ENCODE results near the gene ANO10. TPM values are rescaled to one million over a fixed set of nuclear protein-coding genes. Genes with fewer than 3 reads are reported as not detected.
"Not testable (repeated sequence)": the region's sequence is repeated elsewhere in the genome, so short reads cannot be mapped to it uniquely, and the experiment has no call there.

Gene ANO10
- total RNA-seq, 1 donor from 2014 or later: 57.3 TPM

DNA sequence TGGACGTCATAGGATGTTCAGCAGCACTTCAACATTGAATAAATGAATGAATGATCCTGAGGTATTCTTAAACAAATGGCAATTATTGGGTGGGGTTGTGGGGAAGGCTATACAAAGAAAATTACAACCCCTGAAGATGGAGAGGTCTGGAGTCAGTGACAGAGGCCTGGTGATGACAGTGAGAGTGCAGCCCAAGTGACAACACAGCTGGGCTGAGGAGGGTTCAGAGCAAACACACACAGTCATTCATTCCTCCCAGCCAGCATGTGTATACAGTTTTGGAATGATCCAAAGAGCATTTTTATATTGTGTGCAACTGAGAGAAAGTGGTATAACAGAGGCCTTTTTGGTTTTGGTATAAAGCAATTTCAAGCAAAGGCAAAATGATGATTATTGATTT lies 148.1 kb downstream of the ANO10 start:
- Histone ChIP-seq H3K36me3 (ENCODE audit: control insufficient read depth, insufficient read depth, low read length) (no peaks in the 10 kb centered on the region), H3K27me3 (ENCODE audit: control insufficient read depth, insufficient read depth, low read length) (no peaks in the 10 kb centered on the region), H3K4me3 (ENCODE audit: low read depth, low read length) (no peak overlapping the region)
- no peak for DNase-seq (ENCODE audit: low read depth)
- TF ChIP-seq, protein P1, sequence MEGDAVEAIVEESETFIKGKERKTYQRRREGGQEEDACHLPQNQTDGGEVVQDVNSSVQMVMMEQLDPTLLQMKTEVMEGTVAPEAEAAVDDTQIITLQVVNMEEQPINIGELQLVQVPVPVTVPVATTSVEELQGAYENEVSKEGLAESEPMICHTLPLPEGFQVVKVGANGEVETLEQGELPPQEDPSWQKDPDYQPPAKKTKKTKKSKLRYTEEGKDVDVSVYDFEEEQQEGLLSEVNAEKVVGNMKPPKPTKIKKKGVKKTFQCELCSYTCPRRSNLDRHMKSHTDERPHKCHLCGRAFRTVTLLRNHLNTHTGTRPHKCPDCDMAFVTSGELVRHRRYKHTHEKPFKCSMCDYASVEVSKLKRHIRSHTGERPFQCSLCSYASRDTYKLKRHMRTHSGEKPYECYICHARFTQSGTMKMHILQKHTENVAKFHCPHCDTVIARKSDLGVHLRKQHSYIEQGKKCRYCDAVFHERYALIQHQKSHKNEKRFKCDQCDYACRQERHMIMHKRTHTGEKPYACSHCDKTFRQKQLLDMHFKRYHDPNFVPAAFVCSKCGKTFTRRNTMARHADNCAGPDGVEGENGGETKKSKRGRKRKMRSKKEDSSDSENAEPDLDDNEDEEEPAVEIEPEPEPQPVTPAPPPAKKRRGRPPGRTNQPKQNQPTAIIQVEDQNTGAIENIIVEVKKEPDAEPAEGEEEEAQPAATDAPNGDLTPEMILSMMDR (IDR thresholded peaks at IDR 0.05; ENCODE audit: insufficient read depth, low read length, poor library complexity, severe bottlenecking): no peak

DNA sequence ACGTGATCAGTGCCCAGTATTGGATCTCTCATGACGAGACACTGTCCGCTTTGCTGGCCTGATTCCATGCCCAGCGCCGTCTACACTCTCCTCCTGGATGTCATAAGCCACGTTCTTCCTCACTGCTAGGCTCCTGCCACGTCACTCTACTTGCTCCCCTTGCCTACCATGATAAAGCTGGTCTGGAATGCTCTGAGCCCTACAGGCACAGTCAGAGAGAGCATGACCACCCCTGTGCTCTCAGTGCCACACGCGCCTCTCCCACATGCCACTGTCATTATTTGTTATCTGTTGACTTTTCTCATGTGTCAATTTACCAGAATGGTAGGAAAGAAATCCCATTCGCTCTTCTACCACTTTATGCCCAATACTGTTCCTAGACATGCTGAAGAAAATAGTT lies 148.6 kb downstream of the ANO10 start:
- H3K36me3 ChIP-seq (ENCODE audit: control insufficient read depth, insufficient read depth, low read length): no peaks in the 10 kb centered on the region
- DNase-seq (ENCODE audit: low read depth): no peak
- TF ChIP-seq, protein P1 (IDR thresholded peaks at IDR 0.05; ENCODE audit: insufficient read depth, low read length, poor library complexity, severe bottlenecking): no peak

DNA sequence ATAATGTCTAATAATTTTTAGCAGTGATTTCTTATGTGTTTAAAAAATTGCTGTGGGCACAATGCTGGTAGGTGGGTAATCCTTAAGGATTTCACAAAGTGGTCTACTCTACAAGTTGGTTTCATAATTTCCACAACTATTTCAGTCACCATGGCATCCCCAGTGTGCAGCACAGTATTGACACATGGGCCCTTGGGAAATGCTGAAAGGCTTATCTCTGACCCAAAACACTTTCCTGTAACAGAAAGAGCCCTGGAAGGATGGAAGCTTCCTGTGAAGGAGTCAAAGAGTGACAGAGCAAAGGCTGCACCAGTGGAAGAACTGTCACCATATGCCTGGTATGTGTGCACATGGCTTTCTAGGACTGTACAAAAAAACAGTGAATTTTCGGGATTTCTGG lies 153.7 kb downstream of the ANO10 start:
- no peaks in the 10 kb centered on the region for H3K36me3 ChIP-seq (ENCODE audit: control insufficient read depth, insufficient read depth, low read length)

More for the DNA sequence above, 148.6 kb downstream of the ANO10 start:
- no peak overlapping the region for H3K4me3 ChIP-seq (ENCODE audit: low read depth, low read length)
- no peaks in the 10 kb centered on the region for H3K27me3 ChIP-seq (ENCODE audit: control insufficient read depth, insufficient read depth, low read length)

DNA sequence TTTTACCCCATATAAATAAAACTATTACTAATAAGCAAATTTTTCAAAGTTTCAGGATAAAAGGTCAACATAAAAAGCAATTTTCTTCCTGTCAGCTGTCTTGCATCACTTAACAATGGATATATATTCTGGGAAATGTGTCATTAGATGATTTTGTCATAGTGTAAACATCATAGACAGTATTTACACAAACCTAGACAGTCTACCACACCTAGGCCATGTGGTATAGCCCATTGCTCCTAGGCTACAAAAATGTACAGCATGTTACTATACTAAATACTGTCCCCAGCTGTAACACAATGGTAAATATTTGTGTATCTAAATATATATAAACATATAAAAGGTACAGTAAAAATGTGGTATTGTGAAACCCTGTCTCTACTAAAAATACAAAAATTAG lies 156.7 kb downstream of the ANO10 start:
- DNase-seq (ENCODE audit: low read depth): no peak
- no peaks in the 10 kb centered on the region for H3K27me3 ChIP-seq (ENCODE audit: control insufficient read depth, insufficient read depth, low read length)
- H3K4me3 ChIP-seq (ENCODE audit: low read depth, low read length): no peak overlapping the region
- H3K36me3 ChIP-seq (ENCODE audit: control insufficient read depth, insufficient read depth, low read length): no peaks in the 10 kb centered on the region
- TF ChIP-seq, protein P1 (IDR thresholded peaks at IDR 0.05; ENCODE audit: insufficient read depth, low read length, poor library complexity, severe bottlenecking): no peak

More for the DNA sequence above, 153.7 kb downstream of the ANO10 start:
- TF ChIP-seq, protein P1 (IDR thresholded peaks at IDR 0.05; ENCODE audit: insufficient read depth, low read length, poor library complexity, severe bottlenecking): no peak
- Histone ChIP-seq H3K4me3 (ENCODE audit: low read depth, low read length) (no peak overlapping the region), H3K27me3 (ENCODE audit: control insufficient read depth, insufficient read depth, low read length) (no peaks in the 10 kb centered on the region)
- no peak for DNase-seq (ENCODE audit: low read depth)

DNA sequence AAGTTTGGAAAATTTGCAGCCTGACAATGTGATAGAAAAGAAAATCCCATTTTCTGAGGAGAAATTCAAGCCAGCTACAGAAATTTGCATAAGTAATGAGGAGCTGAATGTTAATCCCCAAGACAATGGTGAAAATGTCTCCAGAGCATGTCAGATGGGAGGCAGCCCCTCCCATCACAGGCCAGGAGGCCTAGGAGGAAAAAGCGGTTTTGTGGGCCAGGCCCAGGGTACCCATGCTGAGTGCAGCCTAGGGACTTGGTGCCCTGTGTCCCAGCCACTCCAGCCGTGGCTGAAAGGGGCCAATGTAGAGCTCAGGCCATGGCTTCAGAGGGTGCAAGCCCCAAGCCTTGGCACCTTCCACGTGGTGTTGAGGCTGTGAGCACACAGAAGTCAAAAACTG lies 159.2 kb downstream of the ANO10 start:
- DNase-seq (ENCODE audit: low read depth); H3K36me3 ChIP-seq (ENCODE audit: control insufficient read depth, insufficient read depth, low read length); H3K4me3 ChIP-seq (ENCODE audit: low read depth, low read length); H3K27me3 ChIP-seq (ENCODE audit: control insufficient read depth, insufficient read depth, low read length): not testable (repeated sequence)

DNA sequence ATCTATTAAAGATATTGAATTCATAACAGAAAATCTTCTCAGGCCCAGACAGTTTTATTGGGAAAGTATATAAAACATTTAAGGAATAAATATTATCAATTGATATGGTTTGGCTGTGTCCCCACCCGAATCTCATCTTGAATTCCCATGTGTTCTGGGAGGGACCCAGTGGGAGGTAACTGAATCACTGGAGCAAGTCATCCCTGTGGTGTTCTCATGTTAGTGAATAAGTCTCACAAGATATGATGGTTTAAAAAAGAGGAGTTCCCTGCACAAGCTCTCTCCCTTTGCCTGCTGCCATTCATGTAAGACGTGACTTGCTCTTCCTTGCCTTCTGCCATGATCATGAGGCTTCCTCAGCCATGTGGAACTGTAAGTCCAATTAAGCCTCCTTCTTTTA lies 160.5 kb downstream of the ANO10 start:
- no peaks in the 10 kb centered on the region for H3K36me3 ChIP-seq (ENCODE audit: control insufficient read depth, insufficient read depth, low read length)
- TF ChIP-seq, protein P1 (IDR thresholded peaks at IDR 0.05; ENCODE audit: insufficient read depth, low read length, poor library complexity, severe bottlenecking): no peak
- no peak for DNase-seq (ENCODE audit: low read depth)
- no peaks in the 10 kb centered on the region for H3K27me3 ChIP-seq (ENCODE audit: control insufficient read depth, insufficient read depth, low read length)
- no peak overlapping the region for H3K4me3 ChIP-seq (ENCODE audit: low read depth, low read length)

DNA sequence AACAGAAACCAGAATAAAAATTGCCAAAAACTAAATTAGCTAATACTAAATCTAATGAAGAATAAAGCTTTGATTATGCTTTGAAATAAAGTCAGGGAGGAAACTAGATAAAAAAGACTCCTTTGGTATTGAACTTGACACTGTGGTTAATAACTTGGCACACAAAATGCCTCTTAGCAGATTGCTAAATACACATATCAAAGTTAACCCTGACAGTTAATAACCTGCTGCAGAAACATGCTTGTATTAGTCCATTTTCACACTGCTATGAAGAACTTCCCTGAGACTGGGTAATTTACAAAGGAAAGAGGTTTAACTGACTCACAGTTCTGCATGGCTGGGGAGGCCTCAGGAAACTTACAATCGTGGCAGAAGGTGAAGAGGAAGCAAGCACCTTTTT lies 164.8 kb downstream of the ANO10 start:
- not testable (repeated sequence) for H3K4me3 ChIP-seq (ENCODE audit: low read depth, low read length); H3K36me3 ChIP-seq (ENCODE audit: control insufficient read depth, insufficient read depth, low read length); DNase-seq (ENCODE audit: low read depth); H3K27me3 ChIP-seq (ENCODE audit: control insufficient read depth, insufficient read depth, low read length)
